OCI-LY7 (cell line): ENCODE results near the gene NUDT16.

Source experiments
- CTCF ChIP-seq: fragments of 200-600 bp; sonication (generic); conservative IDR thresholded peaks from 2 replicates; pipeline ENCODE4 v1.5.1; 2014; ENCODE audit warnings: mild to moderate bottlenecking, antibody characterized with exemption, low read length, moderate library complexity, mixed read lengths
- EZH2phosphoT487 ChIP-seq: fragments of 200-600 bp; sonication (generic); IDR thresholded peaks from 2 replicates; pipeline ENCODE4 v1.6.1; 2018; ENCODE audit warnings: low read depth, borderline replicate concordance, mild to moderate bottlenecking, mixed run types, antibody characterized with exemption, low read length, moderate library complexity, mixed read lengths

DNA sequence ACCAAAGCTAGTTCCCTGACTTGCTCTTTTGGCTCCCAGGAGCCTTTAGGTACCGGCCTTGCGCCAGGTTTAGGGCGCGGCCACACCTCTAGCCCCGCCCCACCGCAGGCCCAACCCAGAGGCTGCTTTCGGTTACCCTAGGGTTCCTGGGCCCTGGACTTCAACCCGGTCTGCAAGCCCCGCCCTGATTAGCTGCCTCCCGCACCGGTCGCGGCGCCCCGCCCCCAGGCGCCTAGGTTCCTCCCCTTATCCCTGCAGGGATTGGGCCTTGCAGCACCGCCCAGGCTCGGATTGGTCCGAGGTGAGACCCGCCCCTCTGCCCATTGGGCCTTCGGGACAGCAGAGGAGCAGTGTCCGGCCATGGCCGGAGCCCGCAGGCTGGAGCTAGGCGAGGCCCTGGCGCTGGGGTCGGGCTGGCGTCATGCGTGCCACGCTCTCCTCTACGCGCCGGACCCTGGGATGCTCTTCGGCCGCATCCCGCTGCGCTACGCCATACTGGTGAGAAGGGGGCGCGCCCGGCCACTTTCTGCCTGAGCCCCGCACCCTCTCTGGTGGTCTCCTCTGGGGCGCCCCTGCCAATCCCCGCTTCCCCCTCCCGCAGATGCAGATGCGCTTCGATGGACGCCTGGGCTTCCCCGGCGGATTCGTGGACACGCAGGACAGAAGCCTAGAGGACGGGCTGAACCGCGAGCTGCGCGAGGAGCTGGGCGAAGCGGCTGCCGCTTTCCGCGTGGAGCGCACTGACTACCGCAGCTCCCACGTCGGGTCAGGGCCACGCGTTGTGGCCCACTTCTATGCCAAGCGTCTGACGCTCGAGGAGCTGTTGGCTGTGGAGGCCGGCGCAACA lies at the start of gene NUDT16:
- 0 out of 2 replicates have a peak, but pooled peaks have one; percentile 14 for TF ChIP-seq CTCF
- no peak for TF ChIP-seq EZH2phosphoT487
